ENCODE data around the gene MROH2B.

The MROH2B gene

DNA sequence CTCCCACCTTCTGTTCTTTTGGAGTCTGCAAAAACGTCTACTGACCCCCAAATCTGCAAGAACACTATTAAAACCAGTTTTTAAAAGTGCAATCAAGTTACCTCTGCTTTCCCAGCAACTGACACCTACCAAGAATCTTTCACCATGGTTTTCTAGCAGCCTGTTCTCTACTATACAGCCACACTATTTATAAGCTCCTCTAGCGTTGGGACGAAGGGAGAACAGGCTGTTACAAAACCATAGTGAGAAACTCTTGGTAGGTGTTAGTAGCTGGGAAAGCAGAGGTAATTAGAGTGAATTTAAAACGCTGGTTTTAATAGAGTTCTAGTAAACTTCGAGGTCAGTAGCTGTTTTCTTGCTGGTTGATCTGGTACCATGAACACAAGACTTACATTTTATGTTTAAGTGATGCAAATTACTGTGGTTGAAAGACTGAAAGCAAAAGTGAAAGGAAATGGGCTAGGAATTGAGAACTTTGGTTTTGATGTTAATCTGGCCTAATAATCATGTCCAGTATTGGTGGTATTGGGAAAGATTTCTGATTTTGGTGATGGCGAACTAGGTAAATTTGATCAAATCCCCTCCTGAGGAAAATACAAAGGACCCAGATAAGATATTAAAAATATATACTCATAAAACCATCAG, 5.3 kb downstream of the MROH2B start:
- no peaks in the 10 kb centered on the region for H3K27me3 ChIP-seq
- no peak overlapping the region for H3K27ac ChIP-seq
- no peaks in the 10 kb centered on the region for H3K4me1 ChIP-seq
- H3K36me3 ChIP-seq: no peaks in the 10 kb centered on the region
- TF ChIP-seq, protein P1, sequence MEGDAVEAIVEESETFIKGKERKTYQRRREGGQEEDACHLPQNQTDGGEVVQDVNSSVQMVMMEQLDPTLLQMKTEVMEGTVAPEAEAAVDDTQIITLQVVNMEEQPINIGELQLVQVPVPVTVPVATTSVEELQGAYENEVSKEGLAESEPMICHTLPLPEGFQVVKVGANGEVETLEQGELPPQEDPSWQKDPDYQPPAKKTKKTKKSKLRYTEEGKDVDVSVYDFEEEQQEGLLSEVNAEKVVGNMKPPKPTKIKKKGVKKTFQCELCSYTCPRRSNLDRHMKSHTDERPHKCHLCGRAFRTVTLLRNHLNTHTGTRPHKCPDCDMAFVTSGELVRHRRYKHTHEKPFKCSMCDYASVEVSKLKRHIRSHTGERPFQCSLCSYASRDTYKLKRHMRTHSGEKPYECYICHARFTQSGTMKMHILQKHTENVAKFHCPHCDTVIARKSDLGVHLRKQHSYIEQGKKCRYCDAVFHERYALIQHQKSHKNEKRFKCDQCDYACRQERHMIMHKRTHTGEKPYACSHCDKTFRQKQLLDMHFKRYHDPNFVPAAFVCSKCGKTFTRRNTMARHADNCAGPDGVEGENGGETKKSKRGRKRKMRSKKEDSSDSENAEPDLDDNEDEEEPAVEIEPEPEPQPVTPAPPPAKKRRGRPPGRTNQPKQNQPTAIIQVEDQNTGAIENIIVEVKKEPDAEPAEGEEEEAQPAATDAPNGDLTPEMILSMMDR (IDR thresholded peaks at IDR 0.05): no peak
- DNase-seq: no peak
- no peak overlapping the region for H3K4me3 ChIP-seq
- H3K9me3 ChIP-seq: no peaks in the 10 kb centered on the region
- intact Hi-C loops (cut with DNase I; ENCODE audit: low total_unique reads): no loop called here

DNA sequence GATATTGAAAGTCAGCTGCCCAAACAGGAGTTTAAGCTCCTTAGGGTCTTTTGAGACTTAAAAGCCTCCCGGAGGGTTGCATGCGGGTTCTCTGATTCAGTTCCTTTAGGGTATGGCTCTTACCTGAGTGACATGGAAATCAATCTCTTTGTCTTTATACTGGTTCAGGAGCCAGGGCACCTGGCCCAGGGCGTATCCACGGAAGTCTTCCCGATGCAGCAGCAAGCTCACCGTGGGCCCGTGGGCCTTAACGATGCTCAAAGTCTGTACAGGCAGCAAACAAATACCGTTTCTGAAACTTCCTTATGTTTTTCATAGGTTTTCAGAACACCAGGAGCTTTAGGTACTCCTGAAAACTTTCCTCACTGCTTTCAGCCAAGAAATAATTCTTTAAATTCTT, 13.2 kb downstream of the MROH2B start:
- intact Hi-C loops (cut with DNase I; ENCODE audit: low total_unique reads): no loop called here
- Histone ChIP-seq H3K36me3 (no peaks in the 10 kb centered on the region), H3K4me3 (no peak overlapping the region), H3K9me3 (no peaks in the 10 kb centered on the region), H3K27me3 (no peaks in the 10 kb centered on the region), H3K4me1 (no peaks in the 10 kb centered on the region), H3K27ac (no peak overlapping the region)
- DNase-seq: no peak
- TF ChIP-seq, protein P1 (IDR thresholded peaks at IDR 0.05): no peak

DNA sequence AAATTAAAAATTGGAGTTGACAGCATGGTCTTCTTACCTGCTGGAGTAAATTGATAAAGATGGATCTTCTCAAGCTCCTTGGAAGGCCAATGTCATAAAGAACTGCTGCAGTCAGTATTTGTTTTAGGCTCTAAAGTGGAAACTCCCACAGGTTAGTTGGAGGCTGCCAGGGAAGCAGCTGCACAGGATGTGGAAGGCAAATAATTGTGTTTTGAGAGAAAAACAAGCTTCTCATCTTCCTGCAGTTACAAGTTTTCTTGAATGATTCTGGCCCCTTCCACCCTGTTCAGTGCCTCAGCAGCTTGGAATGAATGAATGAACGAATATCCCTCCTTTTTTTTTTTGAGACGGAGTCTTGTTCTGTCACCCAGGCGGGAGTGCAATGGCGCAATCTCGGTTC, 13.9 kb downstream of the MROH2B start:
- intact Hi-C loops (cut with DNase I; ENCODE audit: low total_unique reads): no loop called here
- H3K36me3 ChIP-seq: no peaks in the 10 kb centered on the region
- no peaks in the 10 kb centered on the region for H3K27me3 ChIP-seq
- H3K27ac ChIP-seq: no peak overlapping the region
- TF ChIP-seq, protein P1 (IDR thresholded peaks at IDR 0.05): no peak
- no peak for DNase-seq
- no peaks in the 10 kb centered on the region for H3K4me1 ChIP-seq
- no peaks in the 10 kb centered on the region for H3K9me3 ChIP-seq
- H3K4me3 ChIP-seq: no peak overlapping the region

DNA sequence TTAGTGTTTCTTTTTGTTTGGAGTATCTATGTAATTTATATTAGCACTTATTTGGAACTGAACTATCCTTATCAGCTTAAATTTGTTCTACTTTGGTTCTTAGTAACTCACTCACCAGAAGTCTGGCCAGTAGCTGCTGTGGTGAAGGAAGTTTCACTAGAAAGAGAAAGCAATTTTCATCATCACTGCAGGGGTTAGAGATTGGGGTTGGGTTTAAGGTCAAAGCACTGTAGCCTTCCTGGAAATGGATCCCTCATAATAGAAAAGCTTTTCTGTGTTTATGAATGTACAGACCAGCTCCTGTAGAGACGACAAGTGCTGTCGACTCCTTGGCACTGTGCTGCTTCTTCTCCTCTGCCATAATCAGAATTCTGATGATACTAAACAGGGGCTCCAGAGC, 22.2 kb downstream of the MROH2B start:
- no peaks in the 10 kb centered on the region for H3K4me1 ChIP-seq
- no peaks in the 10 kb centered on the region for H3K36me3 ChIP-seq
- H3K4me3 ChIP-seq: no peak overlapping the region
- intact Hi-C loops (cut with DNase I; ENCODE audit: low total_unique reads): no loop called here
- H3K27ac ChIP-seq: no peak overlapping the region
- TF ChIP-seq, protein P1 (IDR thresholded peaks at IDR 0.05): no peak
- H3K9me3 ChIP-seq: no peaks in the 10 kb centered on the region
- H3K27me3 ChIP-seq: no peaks in the 10 kb centered on the region
- no peak for DNase-seq

GRCh38 chr5:41043109-41043747, 27.9 kb downstream of the MROH2B start:
- intact Hi-C loops (cut with DNase I; ENCODE audit: low total_unique reads): no loop called here
- Histone ChIP-seq H3K27me3 (no peaks in the 10 kb centered on the region), H3K9me3 (no peaks in the 10 kb centered on the region), H3K4me3 (no peak overlapping the region), H3K27ac (no peak overlapping the region), H3K4me1 (no peaks in the 10 kb centered on the region), H3K36me3 (no peaks in the 10 kb centered on the region)
- TF ChIP-seq, protein P1 (IDR thresholded peaks at IDR 0.05): no peak
- DNase-seq: no peak
